ENCODE results near the gene LUC7L3.
A peak's percentile ranks its signal among the peaks of the same experiment; 100 is the strongest.
"Not testable (repeated sequence)": the region's sequence is repeated elsewhere in the genome, so short reads cannot be mapped to it uniquely, and the experiment has no call there.

Gene LUC7L3

GRCh38 chr17:50781167-50781566 is 61.8 kb downstream of the LUC7L3 start:
- DNase-seq (ENCODE audit: low read depth in 1 of 2, low spot score in 1 of 2) = no peak

GRCh38 chr17:50783193-50783660 is 63.8 kb downstream of the LUC7L3 start:
- DNase-seq (ENCODE audit: low read depth in 1 of 2, low spot score in 1 of 2) = peak; percentile 63 to 71

GRCh38 chr17:50783905-50784304 is 64.5 kb downstream of the LUC7L3 start:
- DNase-seq (ENCODE audit: low read depth in 1 of 2, low spot score in 1 of 2) = no peak

- DNase-seq (ENCODE audit: low read depth in 1 of 2, low spot score in 1 of 2) = no peak
Observed at GRCh38 chr17:50785126-50785525, 65.7 kb downstream of the LUC7L3 start.

- DNase-seq (ENCODE audit: low read depth in 1 of 2, low spot score in 1 of 2) = no peak
Observed at GRCh38 chr17:50785946-50786570, 66.7 kb downstream of the LUC7L3 start.

GRCh38 chr17:50787106-50787505 is 67.7 kb downstream of the LUC7L3 start:
- DNase-seq (ENCODE audit: low read depth in 1 of 2, low spot score in 1 of 2) = no peak

- no peak for DNase-seq (ENCODE audit: low read depth in 1 of 2, low spot score in 1 of 2)
Observed at GRCh38 chr17:50790618-50791017, 71.2 kb downstream of the LUC7L3 start.

GRCh38 chr17:50792132-50792531 is 72.7 kb downstream of the LUC7L3 start:
- DNase-seq (ENCODE audit: low read depth in 1 of 2, low spot score in 1 of 2) = no peak

- DNase-seq (ENCODE audit: low read depth in 1 of 2, low spot score in 1 of 2) = no peak
Observed at GRCh38 chr17:50793007-50793406, 73.6 kb downstream of the LUC7L3 start.

GRCh38 chr17:50794361-50794760 is 75.0 kb downstream of the LUC7L3 start:
- DNase-seq (ENCODE audit: low read depth in 1 of 2, low spot score in 1 of 2) = no peak

- DNase-seq (ENCODE audit: low read depth in 1 of 2, low spot score in 1 of 2) = no peak
Observed at GRCh38 chr17:50797135-50797810, 77.9 kb downstream of the LUC7L3 start.

- no peak for DNase-seq (ENCODE audit: low read depth in 1 of 2, low spot score in 1 of 2)
Observed at GRCh38 chr17:50798424-50799288, 79.3 kb downstream of the LUC7L3 start.

GRCh38 chr17:50799582-50799981 is 80.2 kb downstream of the LUC7L3 start:
- DNase-seq (ENCODE audit: low read depth in 1 of 2, low spot score in 1 of 2) = no peak

GRCh38 chr17:50800196-50800700 is 80.8 kb downstream of the LUC7L3 start:
- no peak for DNase-seq (ENCODE audit: low read depth in 1 of 2, low spot score in 1 of 2)

GRCh38 chr17:50802609-50803571 is 83.5 kb downstream of the LUC7L3 start:
- DNase-seq (ENCODE audit: low read depth in 1 of 2, low spot score in 1 of 2) = no peak

- no peak for DNase-seq (ENCODE audit: low read depth in 1 of 2, low spot score in 1 of 2)
Observed at GRCh38 chr17:50803676-50804075, 84.3 kb downstream of the LUC7L3 start.

- not testable (repeated sequence) for DNase-seq (ENCODE audit: low read depth in 1 of 2, low spot score in 1 of 2)
Observed at GRCh38 chr17:50804749-50805475, 85.5 kb downstream of the LUC7L3 start.

- DNase-seq (ENCODE audit: low read depth in 1 of 2, low spot score in 1 of 2) = no peak
Observed at GRCh38 chr17:50805486-50805885, 86.1 kb downstream of the LUC7L3 start.

Measured in stimulated activated CD4-positive, alpha-beta T cell treated with anti-CD3 and anti-CD28 coated beads, Interleukin-15, amount 100 ng/mL, for 1 hour (primary cell).